Suprapubic skin (tissue), 4 donors: Measurements from ENCODE around the gene CCDC57. TPM values are rescaled to one million over a fixed set of nuclear protein-coding genes. Genes with fewer than 3 reads are reported as not detected.

Experiments
- DNase-seq, 2 donors: peaks; one replicate each; pipeline ENCODE4 v3.0.0-alpha.2; 2019; ENCODE audit warnings: low spot score in 2 of 2
- H3K27ac ChIP-seq: fragments of 200-600 bp; sonication (generic); one replicate; pipeline ENCODE4 v1.5.1; 2019
- H3K27me3 ChIP-seq: fragments of 200-600 bp; sonication (generic); one replicate; pipeline ENCODE4 v1.5.1; 2019
- H3K36me3 ChIP-seq: fragments of 200-600 bp; sonication (generic); one replicate; pipeline ENCODE4 v1.5.1; 2019
- H3K4me1 ChIP-seq: fragments of 200-600 bp; sonication (generic); one replicate; pipeline ENCODE4 v1.5.1; 2019
- H3K4me3 ChIP-seq: fragments of 200-600 bp; sonication (generic); one replicate; pipeline ENCODE4 v1.5.1; 2019; ENCODE audit warnings: mild to moderate bottlenecking
- H3K9me3 ChIP-seq: fragments of 200-600 bp; sonication (generic); one replicate; pipeline ENCODE4 v1.5.1; 2019
- CTCF ChIP-seq, 2 donors: fragments of 200-600 bp in 1 of 2; fragments of 450-650 bp in 1 of 2; sonication (generic) in 1 of 2; IDR thresholded peaks; one replicate each; pipeline ENCODE4 v1.5.1; 2016 to 2019; ENCODE audit warnings: antibody characterized with exemption in 2 of 2, mild to moderate bottlenecking in 1 of 2, moderate library complexity in 1 of 2
- EP300 ChIP-seq: sonication (generic); formaldehyde crosslinking; IDR thresholded peaks from one replicate; pipeline ENCODE4 v1.6.1; 2017; ENCODE audit warnings: antibody characterized with exemption
- POLR2A ChIP-seq, 2 donors: fragments of 450-650 bp; IDR thresholded peaks; one replicate each; pipeline ENCODE4 v1.6.1; 2017; ENCODE audit warnings: antibody characterized with exemption in 2 of 2, mild to moderate bottlenecking in 2 of 2, moderate library complexity in 2 of 2
- POLR2AphosphoS5 ChIP-seq, 3 donors: sonication (generic); formaldehyde crosslinking; IDR thresholded peaks; one replicate each; pipeline ENCODE4 v1.6.1; 2017; ENCODE audit warnings: antibody characterized with exemption in 3 of 3
- WGBS: methylation state at CpG from one replicate; pipeline ENCODE4 v1.1.5; 2018; 5-methylcytosine and 5-hydroxymethylcytosine counted together
- total RNA-seq, 4 donors: library from RNA; depleted of rRNA; stranded (reverse); fragments of >200 nt; gene quantifications; one replicate each; pipeline ENCODE4 v1.1.0, GENCODE V29; 2016

The CCDC57 gene
- total RNA-seq, 4 donors from 2014 or later: 16.1 to 29.8 (median 20.3) TPM

GRCh38 chr17:82151106-82151957 lies 61.3 kb downstream of the CCDC57 start:
- TF ChIP-seq CTCF (IDR thresholded peaks at IDR 0.05): no peak
- TF ChIP-seq POLR2AphosphoS5 (IDR thresholded peaks at IDR 0.05): no peak
- TF ChIP-seq EP300: no peak
- TF ChIP-seq POLR2A (IDR thresholded peaks at IDR 0.05): no peak
- DNase-seq: no peak

GRCh38 chr17:82149401-82150099 lies 63.1 kb downstream of the CCDC57 start:
- Histone ChIP-seq H3K36me3 (no peaks in the 10 kb centered on the region), H3K27ac (no peak overlapping the region), H3K4me3 (no peak overlapping the region), H3K9me3 (no peaks in the 10 kb centered on the region), H3K27me3 (no peaks in the 10 kb centered on the region), H3K4me1 (peaks cover 26% of the 10 kb centered on the region)
- no peak for TF ChIP-seq POLR2AphosphoS5 (IDR thresholded peaks at IDR 0.05)
- TF ChIP-seq EP300: no peak
- no peak for TF ChIP-seq CTCF (IDR thresholded peaks at IDR 0.05)
- no peak for TF ChIP-seq POLR2A (IDR thresholded peaks at IDR 0.05)
- 86% methylated on average over 8 of the region's 27 CpGs for WGBS
- no peak for DNase-seq

More at GRCh38 chr17:82151106-82151957, 61.3 kb downstream of the CCDC57 start:
- no peaks in the 10 kb centered on the region for H3K9me3 ChIP-seq
- H3K27ac ChIP-seq: peak overlapping the region; percentile 86
- 77% methylated on average over 14 of the region's 22 CpGs for WGBS
- H3K4me3 ChIP-seq: no peak overlapping the region
- H3K27me3 ChIP-seq: no peaks in the 10 kb centered on the region
- H3K4me1 ChIP-seq: peaks cover 26% of the 10 kb centered on the region
- peaks cover under 1% of the 10 kb centered on the region for H3K36me3 ChIP-seq

GRCh38 chr17:82148997-82149396 lies 63.6 kb downstream of the CCDC57 start:
- Histone ChIP-seq H3K9me3 (no peaks in the 10 kb centered on the region), H3K27ac (no peak overlapping the region), H3K27me3 (no peaks in the 10 kb centered on the region), H3K4me1 (peaks cover 24% of the 10 kb centered on the region), H3K4me3 (no peak overlapping the region), H3K36me3 (no peaks in the 10 kb centered on the region)
- TF ChIP-seq POLR2AphosphoS5 (IDR thresholded peaks at IDR 0.05) (no peak), CTCF (IDR thresholded peaks at IDR 0.05) (no peak), POLR2A (IDR thresholded peaks at IDR 0.05) (no peak), EP300 (no peak)
- no peak for DNase-seq
- 96% methylated on average over 2 of the region's 2 CpGs for WGBS

GRCh38 chr17:82148011-82148410 lies 64.6 kb downstream of the CCDC57 start:
- no peak for DNase-seq
- TF ChIP-seq CTCF (IDR thresholded peaks at IDR 0.05) (no peak), EP300 (no peak), POLR2A (IDR thresholded peaks at IDR 0.05) (no peak), POLR2AphosphoS5 (IDR thresholded peaks at IDR 0.05) (no peak)
- WGBS: 93% methylated on average over 1 of the region's 1 CpG

More at GRCh38 chr17:82148011-82148410, 64.6 kb downstream of the CCDC57 start:
- H3K27ac ChIP-seq: no peak overlapping the region
- H3K4me1 ChIP-seq: peaks cover 14% of the 10 kb centered on the region
- no peaks in the 10 kb centered on the region for H3K36me3 ChIP-seq
- H3K9me3 ChIP-seq: no peaks in the 10 kb centered on the region
- no peak overlapping the region for H3K4me3 ChIP-seq
- no peaks in the 10 kb centered on the region for H3K27me3 ChIP-seq
